T-cell (primary cell): Measurements from ENCODE around the gene PPP2R1B. TPM values are rescaled to one million over a fixed set of nuclear protein-coding genes. Genes with fewer than 3 reads are reported as not detected.

Experiments
- ATAC-seq, 4 experiments: fragments of 200-7000 bp in 3 of 4; fragments of 150-1000 bp in 1 of 4; cut with Tn5 transposase; replicated peaks in 1 of 4; 1 replicate in 3 of 4; 2 replicates in 1 of 4; pipeline ENCODE4 v1.10.0; 2021; ENCODE audit warnings: moderate library complexity in 3 of 4, mild to moderate bottlenecking in 2 of 4, moderate number of reproducible peaks in 1 of 4
- CTCF ChIA-PET, 2 donors: fragments of 300-600 bp; sonication (Branson Sonifier 250); formaldehyde crosslinking; loops; one replicate each; lab custom pipeline; 2022; ENCODE audit warnings: antibody characterized with exemption in 2 of 2; lab: Charles Lee
- POLR2A ChIA-PET, 2 donors: fragments of 300-600 bp; sonication (Branson Sonifier 250); formaldehyde crosslinking; loops; one replicate each; lab custom pipeline; 2022; ENCODE audit warnings: antibody characterized with exemption in 2 of 2; lab: Charles Lee
- DNase-seq, 35 experiments: peaks; one replicate each; pipeline versions ENCODE4 v3.0.0 to v3.0.0-alpha.2; 2013 to 2023
- H3K27ac ChIP-seq: one replicate; pipeline ENCODE4 v1.5.1; 2013; ENCODE audit warnings: low read length
- H3K27me3 ChIP-seq, 2 experiments: replicated peaks in 1 of 2; 1 replicate in 1 of 2; 2 replicates in 1 of 2; pipeline versions ENCODE4 v1.6.1 to v1.7.0; 2013; ENCODE audit warnings: low read length in 1 of 2, mixed read lengths in 1 of 2; ENCODE audit not compliant: control insufficient read depth in 2 of 2, insufficient read depth in 2 of 2; ENCODE audit errors: extremely low read depth in 1 of 2
- H3K36me3 ChIP-seq, 2 donors: 1 replicate in 1 of 2; 2 replicates in 1 of 2; pipeline versions ENCODE4 v1.6.1 to v1.7.0; 2013; ENCODE audit warnings: low read length in 1 of 2; ENCODE audit not compliant: control insufficient read depth in 2 of 2, insufficient read depth in 1 of 2; ENCODE audit errors: extremely low read depth in 1 of 2
- H3K4me1 ChIP-seq, 2 experiments: 1 replicate in 1 of 2; 2 replicates in 1 of 2; pipeline versions ENCODE4 v1.6.1 to v1.7.0; 2013; ENCODE audit warnings: low read length in 2 of 2, mixed read lengths in 1 of 2; ENCODE audit not compliant: insufficient read depth in 2 of 2, control insufficient read depth in 1 of 2; ENCODE audit errors: extremely low read depth in 1 of 2
- H3K4me3 ChIP-seq, 2 donors: 1 replicate in 1 of 2; 2 replicates in 1 of 2; pipeline versions ENCODE4 v1.5.1 to v1.7.0; 2013; ENCODE audit warnings: mild to moderate bottlenecking in 2 of 2, low read length in 1 of 2, moderate library complexity in 1 of 2; ENCODE audit not compliant: control insufficient read depth in 1 of 2; ENCODE audit errors: extremely low read depth in 1 of 2
- H3K9me3 ChIP-seq: 2 replicates; pipeline ENCODE4 v1.7.0; 2013
- H3K27ac Mint-ChIP-seq, 2 donors: one replicate each; pipeline ENCODE4 v1.8.0; 2020 to 2021; ENCODE audit warnings: mild to moderate bottlenecking in 2 of 2, mixed read lengths in 2 of 2
- H3K27me3 Mint-ChIP-seq, 2 donors: one replicate each; pipeline ENCODE4 v1.8.0; 2021 to 2022; ENCODE audit warnings: mixed read lengths in 2 of 2
- H3K36me3 Mint-ChIP-seq: one replicate; pipeline ENCODE4 v1.8.0; 2021; ENCODE audit warnings: mixed read lengths
- H3K4me1 Mint-ChIP-seq, 3 donors: one replicate each; pipeline ENCODE4 v1.8.0; 2020 to 2022; ENCODE audit warnings: mixed read lengths in 3 of 3, mild to moderate bottlenecking in 1 of 3
- H3K4me3 Mint-ChIP-seq, 3 donors: one replicate each; pipeline ENCODE4 v1.8.0; 2020 to 2022; ENCODE audit warnings: mild to moderate bottlenecking in 3 of 3, mixed read lengths in 3 of 3, moderate library complexity in 3 of 3
- H3K9me3 Mint-ChIP-seq, 3 donors: one replicate each; pipeline ENCODE4 v1.8.0; 2020 to 2022; ENCODE audit warnings: mixed read lengths in 3 of 3
- WGBS: methylation state at CpG from one replicate; pipeline ENCODE4 v1.1.5; 2013; ENCODE audit warnings: missing lambda C conversion rate; ENCODE audit not compliant: insufficient coverage; 5-methylcytosine and 5-hydroxymethylcytosine counted together
- total RNA-seq, 35 experiments: library from RNA in 6 of 35; stranded (reverse) in 6 of 35; fragments of 120-200 nt in 1 of 35; gene quantifications; one replicate each; pipeline versions ENCODE4 v1.2.1 to v1.2.4 and lab custom pipeline; 2013 to 2026

Gene PPP2R1B
- total RNA-seq, 5 donors from 2014 or later (not counting 1 experiment from before 2014, with no cell fraction given), result 34.2 to 44.1 (median 37.4) TPM

GRCh38 chr11:111691741-111692140, 74.4 kb downstream of the PPP2R1B start:
- Histone ChIP-seq H3K27me3 (no peaks in the 10 kb centered on the region), H3K9me3 (no peaks in the 10 kb centered on the region), H3K4me1 (no peaks in the 10 kb centered on the region), H3K4me3 (no peak overlapping the region), H3K36me3 (peaks cover 0 to 7% of the 10 kb centered on the region in 2 donors), H3K27ac (no peak overlapping the region)
- Mint-ChIP-seq H3K4me1 (peaks cover 0 to 2% (median 0%) of the 10 kb centered on the region in 3 donors), H3K27ac (no peak overlapping the region), H3K27me3 (no peaks in the 10 kb centered on the region), H3K36me3 (peaks cover 45% of the 10 kb centered on the region), H3K4me3 (no peak overlapping the region), H3K9me3 (no peaks in the 10 kb centered on the region)
- ATAC-seq (no peak), DNase-seq (no peak)
- POLR2A ChIA-PET, result no interaction called here
- WGBS, result 100% methylated on average over 1 of the region's 3 CpGs
- CTCF ChIA-PET, result interaction anchor here (0.6 to 1.0 kb wide), 3 partner anchors 8 to 413 kb away, joined by 3 to 11 read pairs (median 10); no protein-coding TSS in a partner anchor

- DNase-seq (no peak), ATAC-seq (no peak)
- CTCF ChIA-PET, result interaction anchor here in 1 of 2 donors (1.0 kb wide), 1 partner anchor 8 kb away, joined by 3 read pairs; no protein-coding TSS in a partner anchor
- no peak overlapping the region for H3K4me3 Mint-ChIP-seq
- no peaks in the 10 kb centered on the region for H3K9me3 ChIP-seq
- POLR2A ChIA-PET, result no interaction called here
- H3K27ac ChIP-seq, result no peak overlapping the region
- peaks cover 0 to 7% of the 10 kb centered on the region in 2 donors for H3K36me3 ChIP-seq
- no peaks in the 10 kb centered on the region for H3K27me3 ChIP-seq
- H3K27ac Mint-ChIP-seq, result no peak overlapping the region
- H3K4me3 ChIP-seq, result no peak overlapping the region
- H3K9me3 Mint-ChIP-seq, result no peaks in the 10 kb centered on the region
- peaks cover 0 to 2% (median 0%) of the 10 kb centered on the region in 3 donors for H3K4me1 Mint-ChIP-seq
- H3K36me3 Mint-ChIP-seq, result peaks cover 44% of the 10 kb centered on the region
- no peaks in the 10 kb centered on the region for H3K4me1 ChIP-seq
- no peaks in the 10 kb centered on the region for H3K27me3 Mint-ChIP-seq
- WGBS, result no CpG with 5 or more reads among the region's 2 CpGs
Observed at GRCh38 chr11:111691176-111691575, 75.0 kb downstream of the PPP2R1B start.

- Mint-ChIP-seq H3K4me1 (no peaks in the 10 kb centered on the region), H3K36me3 (peaks cover 45% of the 10 kb centered on the region), H3K27ac (no peak overlapping the region), H3K9me3 (no peaks in the 10 kb centered on the region), H3K4me3 (no peak overlapping the region), H3K27me3 (no peaks in the 10 kb centered on the region)
- Histone ChIP-seq H3K27ac (no peak overlapping the region), H3K9me3 (no peaks in the 10 kb centered on the region), H3K36me3 (peaks cover 0 to 10% of the 10 kb centered on the region in 2 donors), H3K27me3 (no peaks in the 10 kb centered on the region), H3K4me1 (no peaks in the 10 kb centered on the region), H3K4me3 (no peak overlapping the region)
- ChIA-PET POLR2A (no interaction called here), CTCF (interaction anchor here in 1 of 2 donors (0.6 kb wide), 1 partner anchor 111 kb away, joined by 4 read pairs; no protein-coding TSS in a partner anchor)
- ATAC-seq, result no peak
- no peak for DNase-seq
- WGBS, result 100% methylated on average over 5 of the region's 7 CpGs
Observed at GRCh38 chr11:111688013-111688412, 78.2 kb downstream of the PPP2R1B start.

DNA sequence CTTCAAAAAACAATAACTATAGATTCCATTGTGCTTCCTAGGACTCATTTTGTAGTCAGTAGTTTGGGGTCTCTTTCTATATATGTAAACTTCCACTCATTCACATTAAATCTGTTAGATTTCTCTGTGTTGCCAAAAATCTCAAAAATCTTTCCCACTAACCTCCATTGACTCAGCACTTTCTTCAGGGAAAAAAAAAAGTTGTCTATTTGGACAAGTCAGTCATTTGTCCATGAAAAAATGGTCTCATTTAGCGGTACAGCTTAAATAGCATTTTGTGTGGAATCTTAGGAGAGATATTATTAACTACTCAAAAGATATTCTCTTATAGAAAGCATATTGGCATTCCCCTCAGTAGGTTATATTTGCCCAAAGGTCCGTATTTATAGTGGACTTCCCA, 81.9 kb downstream of the PPP2R1B start:
- ChIA-PET POLR2A (no interaction called here), CTCF (interaction anchor here (0.7 to 1.2 kb wide), 2 partner anchors 7 to 10 kb away, joined by 3 read pairs; no protein-coding TSS in a partner anchor)
- peaks cover 0 to 2% (median 0%) of the 10 kb centered on the region in 3 donors for H3K4me1 Mint-ChIP-seq
- DNase-seq, result no peak
- Histone ChIP-seq H3K27me3 (no peaks in the 10 kb centered on the region), H3K9me3 (no peaks in the 10 kb centered on the region), H3K4me3 (no peak overlapping the region), H3K27ac (no peak overlapping the region), H3K4me1 (no peaks in the 10 kb centered on the region), H3K36me3 (peaks cover 0 to 8% of the 10 kb centered on the region in 2 donors)
- 86% methylated on average over 1 of the region's 2 CpGs for WGBS
- H3K36me3 Mint-ChIP-seq, result peaks cover 28% of the 10 kb centered on the region
- H3K27ac Mint-ChIP-seq, result no peak overlapping the region
- H3K9me3 Mint-ChIP-seq, result no peaks in the 10 kb centered on the region
- no peaks in the 10 kb centered on the region for H3K27me3 Mint-ChIP-seq
- ATAC-seq, result no peak
- no peak overlapping the region for H3K4me3 Mint-ChIP-seq

GRCh38 chr11:111683806-111684205, 82.4 kb downstream of the PPP2R1B start:
- ATAC-seq (no peak), DNase-seq (no peak)
- H3K27me3 ChIP-seq, result no peaks in the 10 kb centered on the region
- POLR2A ChIA-PET, result no interaction called here
- Mint-ChIP-seq H3K27me3 (no peaks in the 10 kb centered on the region), H3K4me1 (peaks cover 0 to 2% (median 0%) of the 10 kb centered on the region in 3 donors), H3K27ac (no peak overlapping the region), H3K36me3 (peaks cover 24% of the 10 kb centered on the region), H3K9me3 (no peaks in the 10 kb centered on the region), H3K4me3 (no peak overlapping the region)
- H3K36me3 ChIP-seq, result peaks cover 0 to 8% of the 10 kb centered on the region in 2 donors
- H3K4me3 ChIP-seq, result no peak overlapping the region
- H3K27ac ChIP-seq, result no peak overlapping the region
- no peaks in the 10 kb centered on the region for H3K9me3 ChIP-seq
- CTCF ChIA-PET, result interaction anchor here in 1 of 2 donors (1.2 kb wide), 1 partner anchor 8 kb away, joined by 3 read pairs; no protein-coding TSS in a partner anchor
- no CpG with 5 or more reads among the region's 3 CpGs for WGBS
- H3K4me1 ChIP-seq, result no peaks in the 10 kb centered on the region

GRCh38 chr11:111680486-111681175, 85.6 kb downstream of the PPP2R1B start:
- H3K4me1 Mint-ChIP-seq, result peaks cover 0 to 2% (median 0%) of the 10 kb centered on the region in 3 donors
- Histone ChIP-seq H3K27me3 (no peaks in the 10 kb centered on the region), H3K9me3 (no peaks in the 10 kb centered on the region), H3K36me3 (peaks cover 0 to 2% of the 10 kb centered on the region in 2 donors), H3K4me1 (no peaks in the 10 kb centered on the region), H3K27ac (no peak overlapping the region), H3K4me3 (no peak overlapping the region)
- no CpG with 5 or more reads among the region's 3 CpGs for WGBS
- H3K27ac Mint-ChIP-seq, result no peak overlapping the region
- H3K9me3 Mint-ChIP-seq, result no peaks in the 10 kb centered on the region
- DNase-seq, result no peak
- H3K4me3 Mint-ChIP-seq, result no peak overlapping the region
- peaks cover 24% of the 10 kb centered on the region for H3K36me3 Mint-ChIP-seq
- no peaks in the 10 kb centered on the region for H3K27me3 Mint-ChIP-seq
- ChIA-PET POLR2A (interaction anchor here in 1 of 2 donors (0.6 kb wide), 1 partner anchor 53 kb away, joined by 4 read pairs; no protein-coding TSS in a partner anchor), CTCF (interaction anchor here in 1 of 2 donors (0.7 kb wide), 1 partner anchor 134 kb away, joined by 3 read pairs; no protein-coding TSS in a partner anchor)
- no peak for ATAC-seq
